A673 (cell line): ENCODE results near the gene SLC22A13. TPM values are rescaled to one million over a fixed set of nuclear protein-coding genes. Genes with fewer than 3 reads are reported as not detected.

Source experiments
- BruUV-seq: library from RNA; stranded (reverse); fragments of 400-500 nt; replicated peaks from 2 replicates; lab custom pipeline; 2021; lab: Mats Ljungman, UMichigan
- CTCF ChIA-PET: fragments of 300-600 bp; sonication (Branson Sonifier 250); formaldehyde crosslinking; loops from one replicate; lab custom pipeline; 2022; ENCODE audit warnings: antibody characterized with exemption; lab: Charles Lee
- POLR2A ChIA-PET: fragments of 300-600 bp; sonication (Branson Sonifier 250); formaldehyde crosslinking; loops from one replicate; lab custom pipeline; 2022; ENCODE audit warnings: antibody characterized with exemption; ENCODE audit not compliant: low non-redundant PET; lab: Charles Lee
- DNase-seq: peaks from one replicate; pipeline ENCODE4 v3.0.0-alpha.2; 2015; ENCODE audit warnings: low spot score
- H3K27ac ChIP-seq: fragments of 200-600 bp; sonication (generic); 2 replicates; pipeline ENCODE4 v1.5.1; 2016; ENCODE audit warnings: mixed run types, low read depth, mild to moderate bottlenecking, mixed read lengths, antibody characterized with exemption, low read length; ENCODE audit not compliant: poor library complexity, severe bottlenecking
- H3K27me3 ChIP-seq: fragments of 200-600 bp; sonication (generic); replicated peaks from 2 replicates; pipeline ENCODE4 v1.6.1; 2017; ENCODE audit warnings: mixed run types, low read depth, mild to moderate bottlenecking, mixed read lengths, antibody characterized with exemption, low read length; ENCODE audit not compliant: insufficient read depth, poor library complexity
- H3K36me3 ChIP-seq: fragments of 200-600 bp; sonication (generic); 2 replicates; pipeline ENCODE4 v1.6.1; 2016; ENCODE audit warnings: mixed run types, mild to moderate bottlenecking, mixed read lengths, antibody characterized with exemption, low read length; ENCODE audit not compliant: insufficient read depth, poor library complexity, severe bottlenecking
- H3K4me1 ChIP-seq: fragments of 200-600 bp; sonication (generic); 2 replicates; pipeline ENCODE4 v1.6.1; 2017; ENCODE audit warnings: mixed run types, mild to moderate bottlenecking, mixed read lengths, antibody characterized with exemption, low read length; ENCODE audit not compliant: insufficient read depth, poor library complexity, severe bottlenecking
- H3K4me3 ChIP-seq: fragments of 200-600 bp; sonication (generic); 2 replicates; pipeline ENCODE4 v1.5.1; 2016; ENCODE audit warnings: low read depth, mixed run types, mild to moderate bottlenecking, mixed read lengths, low read length; ENCODE audit not compliant: poor library complexity, severe bottlenecking
- H3K9me3 ChIP-seq: fragments of 200-600 bp; sonication (generic); 2 replicates; pipeline ENCODE4 v1.6.1; 2016; ENCODE audit warnings: mixed run types, low read depth, mild to moderate bottlenecking, mixed read lengths, antibody characterized with exemption, low read length; ENCODE audit not compliant: poor library complexity, severe bottlenecking
- EZH2 ChIP-seq: fragments of 200-600 bp; sonication (generic); IDR thresholded peaks from 2 replicates; pipeline ENCODE4 v1.6.1; 2017; ENCODE audit warnings: borderline replicate concordance, low read depth, mild to moderate bottlenecking, mixed read lengths, antibody characterized with exemption, low read length; ENCODE audit not compliant: poor library complexity, severe bottlenecking
- intact Hi-C: fragments of 100-400 bp; cut with micrococcal nuclease; formaldehyde crosslinking; loops from one replicate; pipeline ENCODE4 v1.10.0; 2022; ENCODE audit not compliant: unreplicated experiment
- total RNA-seq: library from RNA; stranded (reverse); gene quantifications from 2 replicates; pipeline ENCODE4 v1.2.3, GENCODE V29; 2021
- TF ChIP-seq, protein P1 (sequence below): fragments of 300-800, 200-600 bp; sonication (generic); conservative IDR thresholded peaks from 2 replicates; pipeline ENCODE4 v1.5.1; 2017; ENCODE audit warnings: low read depth, mild to moderate bottlenecking, antibody characterized with exemption, low read length, moderate library complexity, mixed read lengths

Gene SLC22A13
- total RNA-seq, 1 experiment from 2014 or later: 1.1 TPM

DNA sequence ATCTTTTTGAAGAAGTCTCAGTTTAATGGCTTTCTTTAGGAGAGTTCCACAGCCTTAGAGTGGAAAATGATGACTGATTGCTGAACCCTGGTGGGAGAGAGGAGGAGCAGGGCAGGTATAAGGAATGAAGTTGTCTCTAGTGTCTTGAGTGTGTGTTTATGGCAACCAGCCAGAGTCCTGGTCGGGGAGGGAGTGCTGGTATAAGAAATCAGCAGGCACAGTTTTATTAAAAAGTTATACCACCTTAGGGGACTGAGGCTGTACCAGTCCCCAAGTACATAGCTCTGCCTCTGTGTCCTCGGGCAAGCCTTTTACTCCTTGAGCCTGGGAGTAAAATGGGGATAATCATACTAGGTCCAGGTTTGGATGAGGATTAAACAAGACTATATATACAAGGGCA lies 46.3 kb downstream of the SLC22A13 start:
- H3K27ac ChIP-seq: no peak overlapping the region
- no TSS peak for BruUV-seq
- H3K4me1 ChIP-seq: no peaks in the 10 kb centered on the region
- ChIA-PET POLR2A (no interaction called here), CTCF (no interaction called here)
- no peak for TF ChIP-seq EZH2
- TF ChIP-seq, protein P1, sequence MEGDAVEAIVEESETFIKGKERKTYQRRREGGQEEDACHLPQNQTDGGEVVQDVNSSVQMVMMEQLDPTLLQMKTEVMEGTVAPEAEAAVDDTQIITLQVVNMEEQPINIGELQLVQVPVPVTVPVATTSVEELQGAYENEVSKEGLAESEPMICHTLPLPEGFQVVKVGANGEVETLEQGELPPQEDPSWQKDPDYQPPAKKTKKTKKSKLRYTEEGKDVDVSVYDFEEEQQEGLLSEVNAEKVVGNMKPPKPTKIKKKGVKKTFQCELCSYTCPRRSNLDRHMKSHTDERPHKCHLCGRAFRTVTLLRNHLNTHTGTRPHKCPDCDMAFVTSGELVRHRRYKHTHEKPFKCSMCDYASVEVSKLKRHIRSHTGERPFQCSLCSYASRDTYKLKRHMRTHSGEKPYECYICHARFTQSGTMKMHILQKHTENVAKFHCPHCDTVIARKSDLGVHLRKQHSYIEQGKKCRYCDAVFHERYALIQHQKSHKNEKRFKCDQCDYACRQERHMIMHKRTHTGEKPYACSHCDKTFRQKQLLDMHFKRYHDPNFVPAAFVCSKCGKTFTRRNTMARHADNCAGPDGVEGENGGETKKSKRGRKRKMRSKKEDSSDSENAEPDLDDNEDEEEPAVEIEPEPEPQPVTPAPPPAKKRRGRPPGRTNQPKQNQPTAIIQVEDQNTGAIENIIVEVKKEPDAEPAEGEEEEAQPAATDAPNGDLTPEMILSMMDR: no peak
- no peaks in the 10 kb centered on the region for H3K27me3 ChIP-seq
- DNase-seq: no peak
- no peak overlapping the region for H3K4me3 ChIP-seq
- intact Hi-C loops: no loop called here
- no peaks in the 10 kb centered on the region for H3K36me3 ChIP-seq
- H3K9me3 ChIP-seq: no peaks in the 10 kb centered on the region

DNA sequence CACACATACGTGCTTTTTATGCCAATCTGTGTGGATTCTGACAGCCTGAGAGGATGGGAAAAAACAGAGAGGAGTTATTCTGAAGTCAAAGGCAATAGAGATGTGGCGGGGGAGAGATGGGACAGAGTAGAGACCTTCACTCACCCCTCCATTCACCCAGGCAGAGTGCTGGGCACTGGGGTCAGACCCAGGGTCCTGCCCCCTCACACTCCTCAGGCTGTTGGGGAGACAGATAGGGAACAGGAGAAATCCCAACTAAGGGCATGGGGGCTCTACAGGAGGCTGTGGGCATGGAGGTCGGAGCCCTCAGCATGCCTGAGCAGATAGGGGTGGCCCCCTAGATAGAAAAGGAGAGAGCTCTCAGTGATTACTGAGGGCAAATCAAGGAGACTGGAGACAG lies 46.7 kb downstream of the SLC22A13 start:
- intact Hi-C loops: no loop called here
- Histone ChIP-seq H3K36me3 (no peaks in the 10 kb centered on the region), H3K27ac (no peak overlapping the region), H3K4me1 (no peaks in the 10 kb centered on the region), H3K9me3 (no peaks in the 10 kb centered on the region), H3K4me3 (no peak overlapping the region), H3K27me3 (no peaks in the 10 kb centered on the region)
- ChIA-PET CTCF (no interaction called here), POLR2A (no interaction called here)
- TF ChIP-seq, protein P1: no peak
- TF ChIP-seq EZH2: no peak
- no TSS peak for BruUV-seq
- no peak for DNase-seq

DNA sequence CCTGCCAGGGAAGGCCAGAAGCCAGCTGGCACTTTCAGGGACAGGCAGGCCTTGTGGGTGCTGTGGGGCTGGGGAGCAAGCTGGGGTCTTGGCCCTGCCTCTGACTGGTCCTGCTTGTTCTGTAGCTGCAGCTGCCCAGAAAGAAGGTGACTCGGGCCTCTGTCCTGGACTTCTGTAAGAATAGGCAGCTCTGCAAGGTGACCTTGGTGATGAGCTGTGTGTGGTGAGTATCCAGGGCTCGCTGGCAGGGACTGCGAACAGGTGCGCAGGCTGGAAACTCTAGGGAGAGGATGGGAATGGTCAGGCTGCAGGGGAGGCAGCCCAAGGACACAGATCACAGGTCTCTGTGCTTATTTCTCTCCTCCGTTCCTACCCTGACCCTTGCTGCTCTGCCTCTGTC lies 47.7 kb downstream of the SLC22A13 start:
- Histone ChIP-seq H3K4me3 (no peak overlapping the region), H3K36me3 (no peaks in the 10 kb centered on the region), H3K27me3 (no peaks in the 10 kb centered on the region), H3K27ac (no peak overlapping the region), H3K9me3 (no peaks in the 10 kb centered on the region), H3K4me1 (no peaks in the 10 kb centered on the region)
- intact Hi-C loops: no loop called here
- POLR2A ChIA-PET: no interaction called here
- TF ChIP-seq, protein P1: no peak
- TF ChIP-seq EZH2: no peak
- DNase-seq: no peak
- CTCF ChIA-PET: interaction anchor here (0.5 kb wide), 1 partner anchor 15 kb away, joined by 3 read pairs; no protein-coding TSS in a partner anchor
- no TSS peak for BruUV-seq
